GF-D8 (cell line): ENCODE measurements around the gene CYB561D1.
"Not testable (repeated sequence)": the region's sequence is repeated elsewhere in the genome, so short reads cannot be mapped to it uniquely, and the experiment has no call there.

Experiments
- DNase-seq: peaks from one replicate; lab custom pipeline; 2025; lab: John Stamatoyannopoulos, UW

The CYB561D1 gene, protein sequence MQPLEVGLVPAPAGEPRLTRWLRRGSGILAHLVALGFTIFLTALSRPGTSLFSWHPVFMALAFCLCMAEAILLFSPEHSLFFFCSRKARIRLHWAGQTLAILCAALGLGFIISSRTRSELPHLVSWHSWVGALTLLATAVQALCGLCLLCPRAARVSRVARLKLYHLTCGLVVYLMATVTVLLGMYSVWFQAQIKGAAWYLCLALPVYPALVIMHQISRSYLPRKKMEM

DNA sequence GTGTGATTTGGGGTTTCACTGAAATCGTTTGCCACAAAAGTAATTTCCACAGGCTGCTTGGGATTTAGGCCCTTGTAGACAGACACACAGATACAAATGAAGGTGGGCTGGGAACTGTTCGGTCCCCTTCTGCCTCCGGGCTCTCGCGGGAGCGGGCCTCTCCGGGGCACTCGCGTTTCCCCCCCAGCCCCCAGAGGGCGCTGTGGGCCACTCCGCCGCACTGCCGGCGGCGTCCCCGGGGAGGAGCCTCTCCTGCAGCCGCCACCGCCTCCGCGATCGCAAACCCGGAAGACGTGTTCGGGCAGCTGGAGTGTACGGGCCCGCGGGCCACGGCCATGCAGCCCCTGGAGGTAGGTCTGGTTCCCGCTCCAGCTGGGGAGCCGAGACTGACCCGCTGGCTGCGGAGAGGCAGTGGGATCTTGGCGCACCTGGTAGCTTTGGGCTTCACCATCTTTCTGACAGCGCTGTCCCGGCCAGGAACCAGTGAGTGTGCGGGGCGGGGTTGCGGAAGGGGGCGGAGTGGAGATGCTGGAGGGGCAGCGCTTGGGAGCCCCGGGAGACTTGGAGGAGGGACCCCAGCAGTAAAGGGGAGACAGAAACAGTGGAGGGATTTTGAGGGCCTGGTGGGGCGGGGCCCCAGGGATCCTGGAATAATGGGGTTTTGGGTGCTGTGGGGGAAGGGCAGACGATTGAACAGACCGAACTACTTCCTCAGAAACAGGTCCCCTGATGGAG lies at the start of gene CYB561D1:
TSS of gene CYB561D1 (plus strand) at position 290 of the 735 bp plus-strand sequence. CDS start at position 336, 46 bp downstream.
- peak; percentile 45 for DNase-seq

DNA sequence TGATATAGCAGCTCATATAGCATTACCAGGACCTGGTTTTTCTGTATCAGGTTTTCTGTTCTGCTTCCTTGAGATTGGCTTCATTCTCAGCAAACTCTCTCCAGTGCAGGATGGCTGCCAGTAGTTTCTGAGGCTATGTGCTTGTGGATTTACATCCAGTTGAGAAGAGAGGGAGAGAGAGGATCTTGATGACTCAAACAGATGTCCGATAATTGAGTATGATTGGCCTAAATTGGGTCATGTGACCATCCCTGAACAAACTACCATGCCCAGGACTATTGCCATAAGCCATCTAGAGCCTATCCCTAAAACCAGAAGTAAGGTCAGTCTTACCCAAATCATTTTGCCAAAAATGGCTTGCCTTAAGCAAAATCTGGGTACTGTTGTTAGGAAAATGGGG lies 49.5 kb upstream of the CYB561D1 start:
- no peak for DNase-seq

DNA sequence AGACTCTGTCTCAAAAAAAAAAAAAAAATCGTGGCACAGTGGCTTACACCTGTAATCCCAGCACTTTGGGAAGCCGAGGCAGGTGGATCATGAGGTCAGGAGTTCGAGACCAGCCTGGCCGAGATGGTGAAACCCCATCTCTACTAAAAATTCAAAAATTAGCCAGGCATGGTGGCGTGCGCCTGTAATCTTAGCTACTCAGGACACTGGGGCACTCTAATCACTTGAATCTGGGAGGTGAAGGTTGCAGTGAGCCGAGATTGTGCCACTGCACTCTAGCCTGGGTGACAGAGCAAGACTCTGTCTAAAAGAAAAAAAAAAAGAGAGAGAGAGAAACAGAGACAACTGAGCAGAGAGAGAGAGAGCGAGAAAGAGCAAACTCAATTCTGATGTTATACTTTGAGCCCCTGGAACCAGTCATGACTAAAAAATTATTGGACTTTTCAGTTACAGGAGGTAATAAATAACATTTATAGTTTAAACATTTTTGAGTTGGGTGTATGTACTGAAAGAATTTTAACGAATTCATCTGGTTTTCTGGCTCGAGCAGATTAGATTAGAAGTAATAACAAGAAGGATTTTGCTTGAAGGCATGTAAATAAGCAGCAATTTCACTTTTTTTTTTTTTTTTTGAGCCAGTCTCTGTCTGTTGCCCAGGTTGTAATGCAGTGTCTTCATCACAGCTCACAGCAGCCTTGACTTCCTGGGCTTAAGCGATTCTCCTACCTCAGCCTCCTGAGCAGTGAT lies 47.8 kb upstream of the CYB561D1 start:
- DNase-seq: not testable (repeated sequence)

DNA sequence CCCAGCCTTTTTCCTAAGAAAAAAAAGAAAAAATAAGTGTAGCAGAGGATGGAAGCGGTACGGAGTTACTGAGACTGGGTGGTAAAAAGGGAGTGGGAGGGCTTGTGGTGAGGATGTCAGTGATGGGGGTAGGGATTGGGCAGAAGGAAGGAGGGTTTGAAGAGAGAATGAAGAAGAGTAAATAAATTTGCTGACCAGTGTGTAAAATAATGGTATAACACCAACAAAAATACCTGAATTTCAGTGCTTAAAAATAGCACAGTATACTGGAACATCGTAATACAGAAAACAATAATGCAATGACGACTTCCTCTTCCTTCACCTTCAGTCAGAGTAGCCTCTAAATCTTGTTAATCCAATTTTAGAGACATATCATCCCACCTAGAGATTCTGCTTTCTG lies 46.4 kb upstream of the CYB561D1 start:
- DNase-seq: no peak

DNA sequence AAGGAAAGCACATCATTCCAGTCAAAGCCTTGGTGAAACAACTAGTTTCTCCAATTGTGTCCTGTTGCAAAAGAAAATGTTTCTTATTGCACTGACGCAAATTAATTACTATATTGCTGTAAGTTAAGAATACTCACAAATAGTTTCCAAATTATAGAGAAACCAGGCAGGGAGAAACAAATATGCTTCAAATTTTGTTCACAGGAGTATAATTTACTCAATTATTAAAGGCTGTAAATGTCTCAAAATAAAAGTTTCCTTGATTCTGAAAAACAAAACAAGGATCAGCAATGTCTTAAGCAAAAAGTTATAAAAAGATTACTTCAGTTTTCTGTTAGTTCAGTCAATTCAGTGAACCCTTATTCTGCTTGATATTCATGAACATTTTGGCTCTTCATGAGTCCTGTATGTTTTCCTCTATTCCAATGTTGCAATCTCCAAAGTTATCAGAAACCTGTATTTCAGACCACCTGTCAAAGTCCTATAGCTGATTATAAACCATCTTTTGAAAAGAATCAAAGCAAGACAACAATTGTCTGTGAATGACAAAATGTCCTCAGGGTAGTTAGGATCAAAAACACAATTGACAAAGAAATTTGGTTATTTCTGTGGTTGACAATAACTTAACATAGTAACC lies 39.3 kb upstream of the CYB561D1 start:
- DNase-seq: no peak

DNA sequence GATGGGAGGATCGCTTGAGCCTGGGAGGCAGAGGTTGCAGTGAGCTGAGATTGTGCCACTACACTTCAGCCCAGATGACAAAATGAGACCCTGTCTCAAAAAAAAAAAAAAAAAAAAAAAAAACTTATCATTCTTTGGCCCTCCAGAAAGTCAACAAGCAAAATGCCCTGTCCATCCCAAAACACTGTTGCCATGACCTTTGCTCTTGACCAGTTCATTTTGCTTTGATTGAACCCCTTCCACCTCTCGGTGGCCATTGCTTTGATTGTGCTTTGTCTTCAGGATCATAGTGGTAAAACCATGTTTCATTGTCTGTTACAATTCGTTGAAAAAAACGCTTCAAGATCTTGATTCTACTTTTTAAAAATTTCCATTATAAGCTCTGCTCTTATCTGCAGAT lies 36.1 kb upstream of the CYB561D1 start:
- DNase-seq: no peak

DNA sequence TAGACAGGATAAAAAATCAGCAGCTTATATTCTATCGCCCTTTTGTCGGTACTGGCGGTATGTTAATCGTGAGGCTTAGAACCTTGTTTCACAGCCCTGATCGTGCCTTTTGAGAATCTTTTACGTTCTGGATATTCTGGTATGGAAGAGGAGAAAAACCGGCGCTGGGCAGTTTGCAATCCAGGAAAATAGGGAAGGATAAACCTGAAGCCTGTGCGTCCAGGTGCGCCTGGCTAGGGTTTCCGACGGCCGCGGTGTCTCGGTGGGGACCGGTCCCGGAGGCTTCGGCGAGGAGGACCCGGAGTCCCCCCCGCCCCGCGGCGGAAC lies 27.8 kb upstream of the CYB561D1 start:
- DNase-seq: no peak

DNA sequence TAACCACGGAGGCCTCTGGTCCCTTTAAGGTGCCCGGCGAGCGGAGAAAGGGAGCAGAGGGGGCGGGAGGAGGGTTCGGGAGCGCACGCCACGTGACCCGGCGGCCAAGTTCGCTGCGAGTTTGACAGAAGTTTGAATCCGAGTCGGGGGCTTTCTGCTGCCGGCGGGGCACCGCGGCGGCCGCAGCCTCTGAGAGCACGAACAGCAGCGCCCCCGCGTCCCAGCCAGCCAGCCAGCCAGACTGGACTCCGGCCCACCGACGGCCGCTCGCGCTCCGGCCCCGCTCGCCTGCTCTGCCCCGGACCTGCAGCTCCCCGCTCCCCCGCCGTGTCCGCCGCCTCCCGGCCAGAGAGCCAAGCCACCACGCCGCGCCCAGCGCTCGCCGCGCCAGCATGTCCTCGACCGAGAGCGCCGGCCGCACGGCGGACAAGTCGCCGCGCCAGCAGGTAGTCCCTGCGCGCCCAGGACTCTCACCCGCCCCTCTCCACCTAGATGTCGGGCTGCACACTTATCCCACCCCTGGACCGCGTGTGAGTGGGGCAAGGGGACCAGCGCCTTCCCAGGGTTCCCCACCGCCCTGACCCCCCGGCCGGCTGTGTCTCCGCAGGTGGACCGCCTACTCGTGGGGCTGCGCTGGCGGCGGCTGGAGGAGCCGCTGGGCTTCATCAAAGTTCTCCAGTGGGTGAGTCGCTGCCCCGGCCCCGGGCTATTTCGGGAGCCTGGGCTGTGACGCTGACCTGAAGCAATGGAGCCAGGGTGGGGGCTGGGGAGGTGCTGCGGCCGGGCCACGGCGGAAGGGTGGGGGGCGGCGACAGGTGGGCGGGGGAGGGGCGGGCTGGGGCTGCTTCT lies 27.2 kb upstream of the CYB561D1 start, which contains the start of gene SYPL2:
TSS of gene SYPL2 (plus strand) at position 95 of the 849 bp plus-strand sequence. CDS start at position 393, 298 bp downstream.
- DNase-seq: no peak

DNA sequence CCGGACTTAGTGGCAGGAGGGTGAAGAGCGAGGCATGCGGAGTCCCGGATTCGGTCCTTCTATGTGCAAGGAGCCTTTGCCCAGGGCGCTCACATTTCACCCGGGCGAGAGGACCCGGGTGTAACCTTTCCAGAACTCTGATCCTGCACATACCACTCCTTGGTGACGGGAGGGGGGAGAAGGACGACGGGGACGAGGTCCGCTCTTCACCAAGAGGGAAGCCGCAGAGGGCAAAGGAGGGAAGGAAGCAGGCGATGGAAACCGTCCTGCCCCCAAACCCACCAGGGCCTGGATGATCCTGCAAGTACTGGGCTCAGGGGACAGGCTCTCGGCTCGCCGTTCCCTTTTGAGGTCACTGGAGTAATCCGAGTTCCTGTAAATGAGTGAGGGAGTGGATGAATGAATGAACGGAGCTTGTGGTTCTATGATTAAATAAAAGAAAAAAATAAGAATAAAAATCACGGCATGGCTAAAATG lies 26.6 kb upstream of the CYB561D1 start:
- no peak for DNase-seq

DNA sequence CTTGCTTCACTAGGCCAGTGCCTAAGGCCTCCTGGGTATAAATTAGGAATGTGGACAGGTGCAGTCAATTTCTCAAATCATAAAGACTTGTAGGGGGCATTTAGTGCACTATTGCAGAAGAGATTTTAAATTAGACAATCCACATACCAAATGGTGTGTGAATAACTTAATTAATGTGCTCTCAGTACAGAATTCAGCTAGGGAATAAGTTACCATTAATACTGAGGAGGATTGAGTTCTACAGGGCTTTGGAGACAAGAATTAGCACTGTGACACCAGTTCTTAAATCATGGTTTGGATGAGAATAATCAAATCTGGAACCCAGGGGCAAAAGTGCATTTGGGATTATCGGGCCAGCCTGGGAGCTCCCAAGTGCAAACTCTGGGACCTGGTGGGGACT lies 25.8 kb upstream of the CYB561D1 start:
- DNase-seq: no peak

DNA sequence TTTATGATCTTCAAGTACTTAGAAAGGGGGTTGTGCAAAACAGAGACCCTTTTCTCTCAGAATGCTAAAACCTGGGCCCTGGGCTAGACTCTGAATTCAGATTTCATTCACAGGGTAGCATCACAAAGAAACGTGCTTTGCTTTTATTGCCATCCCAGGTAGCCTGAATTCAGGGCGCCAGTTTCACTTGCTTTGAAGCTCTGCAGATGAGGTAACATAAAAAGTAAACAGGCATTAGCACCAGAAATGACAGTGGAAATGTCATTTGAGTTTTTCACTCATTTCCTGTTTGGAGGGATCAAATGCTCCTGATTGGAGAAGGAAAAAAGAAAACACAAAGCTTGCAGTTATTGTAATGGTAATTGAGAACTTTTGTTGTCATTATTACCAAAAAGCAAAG lies 25.0 kb upstream of the CYB561D1 start:
- DNase-seq: no peak

DNA sequence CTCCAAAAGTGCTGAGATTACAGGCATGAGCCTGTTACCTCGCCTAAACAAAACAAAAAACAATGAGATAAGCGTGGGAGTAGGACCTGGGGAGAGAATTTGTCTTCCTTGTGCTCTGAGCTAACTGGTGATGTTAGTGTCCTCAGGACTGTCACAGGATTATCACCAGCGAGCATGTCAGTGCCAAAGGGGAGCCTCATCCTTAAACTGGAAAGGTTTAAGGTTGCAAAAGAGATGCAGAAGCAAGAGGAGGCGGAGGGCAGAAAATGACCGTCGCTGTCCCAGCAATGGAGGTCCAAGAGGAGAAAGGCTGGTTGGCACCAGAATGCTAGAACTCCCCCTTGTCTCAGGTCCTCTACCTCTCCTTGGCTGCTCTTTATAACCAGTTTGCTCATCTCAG lies 23.6 kb upstream of the CYB561D1 start:
- DNase-seq: no peak

DNA sequence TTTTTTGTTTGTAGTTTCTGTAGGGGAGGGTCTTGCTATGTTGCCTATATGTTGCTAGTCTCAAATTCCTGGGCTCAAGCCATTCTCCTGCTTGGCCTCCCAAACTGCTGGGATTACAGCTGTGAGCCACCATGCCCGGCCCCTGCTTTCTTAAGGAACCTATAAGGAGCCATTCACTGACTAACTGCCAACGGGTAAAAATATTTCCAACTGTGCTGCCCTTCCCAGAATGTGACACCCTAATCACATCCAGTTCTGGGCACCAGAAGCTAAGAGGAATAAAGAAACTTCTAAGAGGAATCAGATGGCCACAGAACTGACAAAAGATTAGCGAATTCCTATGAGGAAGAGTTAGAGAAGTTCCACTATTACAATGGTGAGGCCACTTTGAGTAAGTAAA lies 21.1 kb upstream of the CYB561D1 start:
- DNase-seq: no peak

DNA sequence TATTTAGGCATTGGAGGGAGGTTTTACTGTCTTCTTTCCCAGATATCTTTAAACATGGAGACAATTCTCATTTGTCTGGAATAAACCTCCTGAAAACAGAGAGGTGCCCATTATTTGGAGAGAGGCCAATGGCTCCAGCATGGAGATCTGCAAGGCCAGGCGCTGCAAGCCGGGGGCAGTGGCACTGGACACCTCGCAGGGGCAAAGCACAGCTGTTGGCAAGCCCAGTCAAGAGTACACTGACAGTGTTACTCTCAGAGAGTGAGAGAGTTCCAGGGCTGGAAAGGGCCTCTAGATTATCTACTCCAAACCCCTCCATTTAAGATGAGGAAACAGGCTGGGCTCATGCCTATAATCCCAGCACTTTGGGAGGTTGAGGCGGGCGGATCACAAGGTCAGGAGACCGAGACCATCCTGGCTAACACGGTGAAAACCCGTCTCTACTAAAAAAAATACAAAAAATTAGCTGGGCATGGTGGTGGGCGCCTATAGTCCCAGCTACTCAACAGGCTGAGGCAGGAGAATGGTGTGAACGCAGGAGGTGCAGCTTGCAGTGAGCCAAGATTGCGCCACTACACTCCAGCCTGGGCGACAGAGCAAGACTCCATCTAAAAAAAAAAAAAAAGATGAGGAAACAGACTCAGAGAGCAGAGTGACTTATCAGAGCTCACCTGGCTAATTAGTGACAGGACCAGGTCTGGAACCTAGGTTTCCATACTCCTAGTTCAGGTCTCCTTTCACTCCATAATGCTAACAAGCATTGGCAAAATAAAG lies 20.4 kb upstream of the CYB561D1 start:
- DNase-seq: not testable (repeated sequence)

DNA sequence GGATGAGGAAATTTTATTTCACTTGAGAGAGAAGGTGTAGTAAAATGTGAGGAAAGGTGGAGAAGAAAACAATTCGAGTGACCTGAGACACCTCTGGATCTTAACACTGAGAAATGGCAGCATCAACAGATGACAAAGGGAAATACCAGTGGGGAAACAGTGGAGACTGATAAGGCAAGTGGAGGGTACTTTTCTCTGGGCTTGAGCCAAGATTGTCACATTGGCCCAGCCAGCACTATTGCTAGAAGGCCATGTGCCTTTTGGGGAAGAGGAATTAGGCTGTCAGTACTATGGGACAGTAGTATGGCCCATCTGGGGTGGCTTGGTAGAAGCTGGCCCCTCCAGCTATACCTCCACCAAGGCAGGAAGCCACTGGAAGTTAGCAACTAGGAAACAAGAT lies 19.2 kb upstream of the CYB561D1 start:
- no peak for DNase-seq

DNA sequence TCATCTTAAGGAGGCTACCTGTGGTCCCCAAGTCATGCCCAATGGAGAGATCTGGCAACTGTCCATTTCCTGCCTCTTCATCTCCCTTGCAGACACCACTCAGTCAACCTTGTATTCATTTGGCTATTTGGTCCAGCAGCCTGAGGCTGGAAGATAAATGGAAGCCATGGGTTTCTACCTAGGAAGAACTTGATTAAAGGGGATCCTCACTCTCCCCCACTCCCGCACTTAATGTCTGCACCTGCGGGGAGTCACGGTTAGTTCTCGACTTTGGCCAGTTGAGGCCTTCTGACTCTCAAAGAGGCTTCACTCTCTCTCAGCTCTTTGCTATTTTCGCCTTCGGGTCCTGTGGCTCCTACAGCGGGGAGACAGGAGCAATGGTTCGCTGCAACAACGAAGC lies 18.6 kb upstream of the CYB561D1 start:
- no peak for DNase-seq

DNA sequence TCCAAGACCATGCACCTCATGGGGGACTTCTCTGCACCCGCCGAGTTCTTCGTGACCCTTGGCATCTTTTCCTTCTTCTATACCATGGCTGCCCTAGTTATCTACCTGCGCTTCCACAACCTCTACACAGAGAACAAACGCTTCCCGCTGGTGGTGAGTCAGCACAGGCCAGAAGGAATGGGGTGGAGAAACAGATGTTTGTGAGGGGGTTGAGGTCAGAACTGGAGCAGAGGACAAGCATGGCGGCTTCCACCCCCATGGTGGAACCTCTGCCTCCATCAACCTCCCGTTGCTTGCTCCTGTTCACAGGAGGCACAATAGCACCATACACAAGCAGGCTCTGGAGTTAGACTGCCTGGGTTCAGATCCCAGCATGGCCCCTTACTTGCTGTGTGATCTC lies 17.1 kb upstream of the CYB561D1 start:
- DNase-seq: no peak

DNA sequence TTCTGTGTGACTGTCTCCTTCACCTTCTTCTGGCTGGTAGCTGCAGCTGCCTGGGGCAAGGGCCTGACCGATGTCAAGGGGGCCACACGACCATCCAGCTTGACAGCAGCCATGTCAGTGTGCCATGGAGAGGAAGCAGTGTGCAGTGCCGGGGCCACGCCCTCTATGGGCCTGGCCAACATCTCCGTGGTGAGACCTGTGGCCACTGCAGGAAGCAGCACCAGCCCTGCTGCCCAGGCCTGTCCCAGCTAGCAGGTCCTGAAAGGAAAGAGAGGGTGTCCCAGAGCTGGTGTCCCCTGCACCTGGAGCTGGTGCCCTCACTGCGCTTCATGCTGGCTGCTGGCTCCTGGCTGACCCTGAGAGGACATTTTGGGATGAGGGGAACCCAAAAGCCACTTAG lies 16.1 kb upstream of the CYB561D1 start:
- DNase-seq: no peak

DNA sequence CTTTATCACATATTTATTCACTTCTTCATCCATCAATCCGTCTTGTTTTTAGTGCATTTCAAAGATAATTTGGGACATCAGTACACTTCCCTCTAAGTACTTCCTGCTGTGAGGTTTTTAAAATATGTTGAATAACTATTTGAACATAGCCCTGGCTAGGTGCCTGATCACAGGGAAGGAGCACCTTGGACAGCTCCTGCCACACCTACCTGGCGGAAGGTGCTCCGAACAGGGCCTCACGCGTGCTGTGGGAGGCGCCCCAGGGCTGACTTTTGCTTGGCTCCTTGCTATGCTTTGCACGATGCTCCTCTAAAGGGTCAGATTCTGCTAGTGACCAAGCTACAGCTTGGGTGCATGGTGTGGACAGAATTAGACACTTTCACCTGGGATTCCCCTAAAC lies 15.1 kb upstream of the CYB561D1 start:
- no peak for DNase-seq

DNA sequence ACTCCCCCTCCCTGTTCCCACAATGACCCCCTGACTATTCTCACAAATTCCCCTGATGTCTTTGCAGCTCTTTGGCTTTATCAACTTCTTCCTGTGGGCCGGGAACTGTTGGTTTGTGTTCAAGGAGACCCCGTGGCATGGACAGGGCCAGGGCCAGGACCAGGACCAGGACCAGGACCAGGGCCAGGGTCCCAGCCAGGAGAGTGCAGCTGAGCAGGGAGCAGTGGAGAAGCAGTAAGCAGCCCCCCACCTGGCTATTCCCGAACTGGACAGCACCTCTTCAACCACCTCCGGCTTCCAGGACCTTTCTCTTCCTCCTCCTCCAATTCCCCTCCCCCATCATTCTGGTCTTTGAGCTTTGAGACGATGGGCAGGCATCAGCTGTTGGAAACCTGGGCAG lies 14.6 kb upstream of the CYB561D1 start:
- DNase-seq: no peak

DNA sequence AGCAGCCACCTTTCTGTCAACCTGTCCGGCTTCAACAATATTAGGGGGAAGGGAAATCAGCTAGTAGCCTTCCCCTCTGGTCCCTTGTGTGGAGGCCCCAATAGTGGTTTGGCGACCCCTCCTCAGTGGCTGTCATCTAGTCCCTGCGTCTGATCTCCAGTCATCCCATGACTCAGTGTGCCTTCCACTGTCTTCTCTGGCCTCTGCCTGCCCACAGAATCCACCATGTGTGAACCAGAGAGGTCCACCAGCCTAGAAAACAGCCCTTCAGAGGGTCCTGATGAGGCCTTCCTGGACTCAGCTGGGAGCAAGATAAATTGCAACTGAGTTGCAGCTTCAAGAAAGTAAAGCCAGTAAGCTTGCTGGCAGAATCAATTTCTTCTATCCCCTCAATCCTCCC lies 14.0 kb upstream of the CYB561D1 start:
- DNase-seq: no peak
